ENCODE results near the gene IRX5.
A peak's percentile ranks its signal among the peaks of the same experiment; 100 is the strongest.

Gene IRX5

GRCh38 chr16:54930005-54930868 is at the start of gene IRX5:
IRX5 (plus strand) TSS chr16:54930865; CDS start chr16:54931199, 334 bp downstream.
- DNase-seq: peak; percentile 37

GRCh38 chr16:54882556-54882955 is 48.1 kb upstream of the IRX5 start:
- DNase-seq: no peak

DNA sequence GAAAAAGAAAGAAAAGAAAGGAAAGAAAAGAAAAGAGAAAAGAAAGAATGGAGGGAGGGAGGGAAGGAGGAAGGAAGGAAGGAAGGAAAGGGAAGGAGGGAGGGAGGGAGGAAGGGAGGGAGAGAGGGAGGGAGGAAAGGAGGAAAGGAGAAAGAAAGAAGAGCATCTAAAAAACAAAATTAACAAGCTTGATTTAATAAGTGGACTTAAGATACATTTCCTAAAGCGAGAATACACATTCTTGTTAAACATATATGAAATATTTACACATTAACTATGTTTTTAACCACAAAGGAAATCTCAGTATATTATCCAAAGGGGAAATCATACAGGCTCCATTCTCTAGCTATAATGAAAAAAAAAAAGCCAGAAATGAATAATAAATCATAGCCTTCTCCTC is 47.3 kb upstream of the IRX5 start:
- DNase-seq: no peak

GRCh38 chr16:54886078-54886477 is 44.6 kb upstream of the IRX5 start:
- DNase-seq: no peak

GRCh38 chr16:54890381-54890780 is 40.3 kb upstream of the IRX5 start:
- DNase-seq: no peak

DNA sequence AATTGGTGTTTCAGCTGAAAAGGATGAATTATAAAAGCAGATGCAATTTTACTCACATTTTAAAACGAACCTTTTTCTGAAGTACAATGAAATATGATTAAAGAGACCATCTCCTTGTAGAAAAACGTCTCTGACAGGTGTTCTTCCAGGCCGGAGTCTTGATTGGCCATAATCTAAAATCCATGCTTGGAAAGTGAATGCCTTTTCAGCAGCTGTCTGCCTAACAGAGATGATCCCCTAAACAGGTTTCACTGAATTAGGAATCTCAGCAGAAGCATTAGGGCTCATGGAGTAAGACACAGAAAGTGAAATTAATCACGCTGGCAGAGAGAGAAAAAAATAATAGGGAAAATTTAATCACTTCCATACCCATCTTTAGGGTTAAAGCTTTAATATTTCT is 39.3 kb upstream of the IRX5 start:
- no peak for DNase-seq

DNA sequence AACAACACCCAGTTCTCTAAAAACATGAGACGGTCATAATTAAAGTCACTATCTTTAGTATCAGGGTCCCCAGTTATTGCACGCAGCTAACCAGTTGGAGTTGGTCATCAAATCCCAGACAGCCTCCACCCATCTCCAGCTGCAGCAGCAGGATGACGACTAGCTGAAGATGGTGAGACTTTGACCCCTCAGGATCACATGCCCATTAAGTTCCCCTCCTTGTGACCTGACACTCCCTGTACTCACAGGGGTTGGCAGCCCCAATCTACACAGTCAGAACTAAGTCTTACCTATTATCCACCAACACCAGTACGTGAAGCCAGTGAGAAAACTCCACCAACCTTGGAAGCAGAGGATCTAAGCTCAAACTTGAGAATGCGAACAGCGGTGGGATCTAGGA is 37.7 kb upstream of the IRX5 start:
- no peak for DNase-seq

GRCh38 chr16:54897930-54898329 is 32.7 kb upstream of the IRX5 start:
- no peak for DNase-seq

DNA sequence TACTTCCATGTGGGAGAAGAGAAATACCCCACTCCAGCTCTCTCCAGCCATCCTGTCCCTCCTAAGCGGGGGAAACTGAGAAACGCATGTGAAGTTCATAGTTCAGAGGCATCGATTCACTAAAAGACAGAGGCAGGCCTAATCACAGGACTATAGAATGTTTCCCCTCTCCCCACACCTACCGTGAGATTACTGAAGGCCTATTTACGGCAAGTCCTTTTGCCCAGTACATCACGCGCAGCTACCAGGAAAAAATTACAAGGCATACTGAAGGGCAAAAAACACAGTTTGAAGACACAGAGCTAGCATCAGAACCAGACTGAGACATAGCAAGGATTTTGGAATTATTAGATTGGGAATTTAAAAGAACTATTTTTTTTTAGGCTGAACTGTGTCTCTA is 29.1 kb upstream of the IRX5 start:
- DNase-seq: no peak

DNA sequence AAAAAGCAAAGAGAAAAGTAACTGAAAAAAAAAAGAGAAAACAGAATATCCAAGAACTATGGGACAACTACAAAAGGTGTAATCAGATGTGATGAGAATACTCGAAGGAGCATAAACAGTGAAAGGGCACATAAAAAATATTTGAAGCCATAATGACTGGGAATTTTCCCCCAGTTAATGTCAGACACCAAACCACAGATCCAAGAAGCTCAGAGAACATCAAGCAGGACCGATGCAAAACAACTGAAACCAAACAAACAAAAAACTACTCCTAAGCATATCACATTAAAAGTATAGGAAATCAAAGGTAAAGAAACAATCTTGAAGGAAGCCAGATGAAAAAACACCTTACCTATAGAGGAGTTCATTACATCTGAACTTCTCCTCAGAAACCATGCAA is 27.6 kb upstream of the IRX5 start:
- DNase-seq: no peak

DNA sequence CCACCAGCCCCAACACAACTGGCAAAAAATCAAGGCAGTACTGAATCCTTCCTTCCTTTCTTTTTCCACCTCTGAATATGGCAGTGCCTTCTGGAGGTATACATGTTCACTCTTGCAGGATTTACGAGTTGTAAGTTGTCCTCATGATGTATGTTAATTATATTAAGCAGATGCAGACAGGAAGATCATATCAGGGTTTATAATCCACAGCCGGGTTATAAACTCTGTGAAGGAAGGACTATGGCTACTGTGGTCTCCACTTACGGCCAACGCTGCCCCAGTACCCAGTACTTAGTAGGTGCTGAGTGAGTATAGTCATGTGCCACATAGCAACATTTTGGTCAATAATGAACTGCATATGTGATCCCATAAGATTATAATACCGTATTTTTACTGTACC is 19.6 kb upstream of the IRX5 start:
- no peak for DNase-seq

DNA sequence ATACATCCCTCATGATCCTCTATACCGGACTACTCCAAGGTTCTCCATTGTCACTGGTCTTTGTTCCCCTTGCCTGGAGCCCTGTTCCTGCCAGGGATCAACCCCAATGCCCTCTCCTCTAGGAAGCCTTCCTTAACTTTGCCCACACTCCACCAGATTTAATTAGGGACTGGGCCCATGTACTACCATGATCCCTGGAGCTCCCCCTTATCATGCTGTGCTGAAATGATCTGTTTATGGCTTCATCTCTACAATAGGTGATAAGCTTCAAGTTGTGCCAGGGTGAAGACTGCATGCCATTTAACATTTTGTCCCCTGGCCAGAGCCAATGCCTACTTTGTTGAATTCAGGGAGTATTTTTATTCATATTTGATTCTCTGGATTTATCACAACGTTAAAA is 17.9 kb upstream of the IRX5 start:
- no peak for DNase-seq

GRCh38 chr16:54921206-54921824 is 9.3 kb upstream of the IRX5 start:
- DNase-seq: no peak

GRCh38 chr16:54923055-54923473 is 7.6 kb upstream of the IRX5 start:
- no peak for DNase-seq

GRCh38 chr16:54923988-54924387 is 6.7 kb upstream of the IRX5 start:
- DNase-seq: no peak

DNA sequence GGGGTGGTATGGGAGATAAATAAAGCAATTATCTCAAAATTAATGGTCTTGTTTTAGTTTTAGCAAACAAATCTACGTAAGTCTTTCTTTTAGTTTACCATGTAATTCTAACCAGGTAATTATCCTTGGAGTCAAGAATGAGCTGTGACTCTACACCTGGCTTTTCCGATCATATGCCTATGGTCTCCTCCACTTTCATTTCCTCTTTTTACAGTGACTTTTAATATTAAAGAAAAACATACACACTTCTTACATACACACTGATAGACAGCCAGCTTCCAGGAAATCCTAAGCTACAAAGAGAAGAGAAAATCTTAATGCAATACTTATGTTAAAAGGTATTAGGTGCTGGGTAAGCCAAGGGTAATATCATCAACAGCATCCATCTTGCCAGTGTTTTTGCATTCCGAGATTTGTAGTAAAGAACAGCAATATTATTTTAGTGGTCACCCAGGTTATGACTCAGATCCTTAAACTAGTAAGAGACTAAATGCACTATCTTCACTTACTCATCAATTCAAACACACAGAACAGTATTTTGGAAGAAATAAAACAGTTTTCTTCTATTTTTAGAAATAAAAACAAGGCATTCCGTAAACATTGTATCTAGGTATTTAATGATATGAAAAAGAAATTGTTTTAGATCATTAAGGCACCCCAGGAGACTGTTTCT is 4.4 kb upstream of the IRX5 start:
- DNase-seq: no peak

GRCh38 chr16:54927125-54928015 is 3.3 kb upstream of the IRX5 start:
- no peak for DNase-seq

DNA sequence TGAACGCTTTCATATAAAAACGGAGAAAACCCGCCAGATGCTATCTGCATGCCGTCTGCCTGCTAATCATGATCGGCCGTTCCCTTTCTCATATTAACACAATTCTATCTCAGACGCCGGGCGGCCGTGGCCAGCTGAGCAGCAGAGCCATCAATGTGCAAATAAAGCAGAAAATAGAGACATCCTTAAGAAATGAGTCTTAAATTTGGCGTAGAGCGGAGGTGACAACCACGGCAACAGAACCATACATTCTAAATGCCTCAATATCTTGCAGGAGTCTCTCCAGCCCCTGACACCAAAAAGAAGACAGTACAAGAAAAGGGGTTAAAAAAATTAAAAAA is 2.7 kb upstream of the IRX5 start:
- no peak for DNase-seq

DNA sequence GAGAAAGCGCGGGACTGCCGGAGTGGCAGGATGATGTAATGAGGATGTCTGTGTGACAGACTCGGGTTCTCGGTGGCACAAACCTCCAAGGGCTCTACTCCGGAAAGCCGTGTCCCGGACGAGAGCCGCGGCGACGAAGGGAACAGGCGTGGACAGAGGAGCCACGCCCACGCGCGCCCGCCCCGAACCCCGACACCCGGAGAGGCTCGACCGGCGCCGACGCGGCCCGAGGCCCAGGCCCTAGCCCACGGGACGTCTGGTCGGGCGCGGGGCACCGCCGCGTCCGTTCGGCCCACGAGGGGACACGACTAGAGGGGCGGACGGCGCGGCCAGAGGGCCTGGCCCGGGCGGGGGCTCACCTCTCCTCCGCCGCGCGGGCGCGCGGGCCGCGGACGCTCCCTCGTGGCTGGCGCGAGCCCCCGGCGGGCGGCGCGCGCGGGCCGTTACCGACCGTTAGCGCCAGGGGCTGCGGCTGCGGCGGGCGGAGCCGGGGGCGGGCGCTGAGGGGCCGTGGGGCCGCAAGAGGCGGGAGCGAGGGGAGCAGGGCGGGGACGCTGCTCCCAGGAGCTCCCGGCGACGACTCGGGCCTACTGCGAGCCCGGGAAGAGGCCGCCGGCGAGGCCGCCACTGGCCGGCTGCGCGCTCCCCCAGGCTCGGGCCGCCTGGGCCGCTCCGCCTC is 2.1 kb upstream of the IRX5 start:
- DNase-seq: peak; percentile 27

- peak; percentile 93 for DNase-seq
These were observed 1.3 kb upstream of the IRX5 start for GRCh38 chr16:54929090-54930004.

DNA sequence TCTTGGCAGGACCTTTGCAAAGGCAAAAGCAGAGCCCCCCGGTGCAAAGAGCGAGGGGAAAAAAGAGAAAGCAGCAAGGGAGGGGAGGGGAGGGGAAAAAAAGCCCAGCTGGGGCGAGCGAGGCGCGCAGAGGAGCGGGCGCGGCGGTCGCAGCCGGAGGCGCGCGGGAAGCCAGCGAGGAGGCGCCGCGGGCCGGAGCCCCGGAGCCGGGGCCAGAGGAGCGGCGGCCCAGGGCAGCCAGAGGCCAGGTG is 129 bp downstream of the IRX5 start:
- no peak for DNase-seq
